ENCODE data around the gene ZNF497.
"Not testable (repeated sequence)": the region's sequence is repeated elsewhere in the genome, so short reads cannot be mapped to it uniquely, and the experiment has no call there.

Gene ZNF497
- total RNA-seq: 0.52 to 1.2 reads per million in 2 experiments

DNA sequence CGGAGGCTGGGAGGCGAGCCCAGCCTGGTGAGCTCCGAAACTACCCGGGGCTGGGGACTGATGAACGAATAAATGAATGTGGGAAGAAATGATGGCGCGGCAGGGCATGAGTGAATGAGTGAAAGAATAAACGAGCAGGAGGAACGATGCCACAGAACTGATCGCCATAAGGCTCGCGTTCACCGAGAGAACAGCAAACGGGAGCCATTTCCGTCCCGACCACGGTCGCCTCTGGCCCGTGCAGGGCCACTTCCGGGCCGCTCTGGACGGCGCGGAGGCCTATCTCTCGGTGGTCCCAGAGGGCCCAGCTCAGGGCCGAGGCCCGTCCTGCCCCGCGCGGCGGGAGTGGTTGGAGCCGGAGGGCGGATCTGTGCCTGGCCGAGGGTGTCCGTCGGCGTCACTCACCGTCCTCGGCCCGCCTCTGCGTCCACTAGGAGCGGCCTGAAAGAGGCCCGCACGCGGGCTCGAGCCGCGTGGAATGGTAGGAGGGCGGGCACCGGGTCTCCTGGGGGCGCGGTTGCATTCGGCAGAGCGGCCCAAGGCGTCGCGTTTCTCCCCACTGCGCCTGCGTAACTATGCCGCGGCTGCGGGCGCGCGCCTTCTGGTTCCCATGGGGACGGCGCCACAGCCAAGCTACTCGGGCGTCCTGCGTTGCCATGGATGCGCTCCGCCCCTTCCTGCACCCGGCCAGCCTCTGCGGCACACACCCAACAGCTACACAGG is at the start of gene ZNF497:
Gene ZNF497, minus strand, starts transcription at position 480 of the 723 bp plus-strand sequence. CDS start 5,116 bp downstream, outside the sequence.
- peak; percentile 93 for DNase-seq (ENCODE audit: low read depth)

- DNase-seq (ENCODE audit: low read depth): no peak
Observed at GRCh38 chr19:58409010-58409790, 46.6 kb upstream of the ZNF497 start.

DNA sequence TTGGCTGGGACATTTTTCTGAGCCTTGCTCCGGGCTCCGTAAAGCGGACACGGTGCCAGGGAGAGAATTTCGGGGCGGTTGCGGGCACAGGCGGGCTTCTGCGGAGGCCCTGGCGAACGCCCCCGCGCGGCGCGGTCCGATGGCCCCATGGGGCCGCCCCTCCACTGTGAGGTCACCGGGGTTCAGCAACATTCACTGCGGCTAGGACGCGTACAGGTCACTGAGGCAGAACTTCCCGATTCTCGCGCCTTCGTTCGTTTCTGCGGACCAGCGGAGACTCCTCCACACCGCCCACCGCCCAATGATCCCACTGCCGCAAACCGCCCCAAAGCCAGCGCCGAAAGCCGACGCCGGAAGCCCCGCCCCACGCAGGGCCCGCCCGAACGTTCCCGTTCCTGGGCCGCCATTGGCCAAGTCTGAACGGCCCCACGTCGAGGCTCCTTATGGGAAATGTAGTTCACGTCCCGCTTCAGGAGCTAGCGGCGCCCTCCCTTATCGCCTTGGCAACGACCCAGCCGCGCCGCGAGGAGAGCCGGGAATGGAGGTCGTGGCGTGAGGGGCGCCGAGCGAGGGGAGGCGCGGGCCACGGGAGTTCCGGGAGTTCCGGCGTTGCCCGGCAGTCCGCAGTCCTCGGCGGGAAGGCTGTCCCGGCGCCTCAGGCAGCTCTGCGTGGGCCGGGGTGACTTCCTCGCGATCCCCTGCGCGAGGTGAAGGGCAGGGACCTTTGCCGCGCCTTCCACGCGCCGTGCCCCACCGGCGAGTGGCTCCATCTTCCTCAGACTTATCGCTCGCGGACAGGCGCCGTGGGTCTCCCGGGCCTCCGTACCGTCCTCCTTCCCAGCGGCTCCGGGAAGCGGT is 45.8 kb upstream of the ZNF497 start, which contains the start of gene ZNF584:
Gene ZNF584, plus strand, starts transcription at position 498 of the 858 bp plus-strand sequence. CDS start 499 bp downstream, outside the sequence.
- peak; percentile 88 for DNase-seq (ENCODE audit: low read depth)

GRCh38 chr19:58407658-58408151 is 45.2 kb upstream of the ZNF497 start:
- DNase-seq (ENCODE audit: low read depth): no peak

GRCh38 chr19:58406818-58407657 is 44.5 kb upstream of the ZNF497 start:
- DNase-seq (ENCODE audit: low read depth): no peak

DNA sequence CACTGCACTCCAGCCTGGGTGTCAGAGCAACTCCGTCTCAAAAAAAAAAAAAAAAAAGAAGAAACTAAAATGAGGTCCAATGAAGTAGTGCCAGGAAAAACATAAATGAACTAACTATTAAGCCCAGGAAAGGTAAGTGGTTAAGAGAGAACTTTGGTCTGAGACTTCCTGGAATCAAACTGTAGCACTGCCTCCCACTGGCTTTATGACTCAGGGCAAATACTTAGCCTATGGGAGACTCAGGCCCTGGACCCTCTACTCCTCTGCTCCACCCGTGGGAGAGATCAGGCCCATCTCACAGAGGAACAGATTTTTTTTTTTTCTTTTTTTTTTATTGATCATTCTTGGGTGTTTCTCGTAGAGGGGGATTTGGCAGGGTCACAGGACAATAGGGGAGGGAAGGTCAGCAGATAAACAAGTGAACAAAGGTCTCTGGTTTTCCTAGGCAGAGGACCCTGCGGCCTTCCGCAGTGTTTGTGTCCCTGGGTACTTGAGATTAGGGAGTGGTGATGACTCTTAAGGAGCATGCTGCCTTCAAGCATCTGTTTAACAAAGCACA is 41.4 kb upstream of the ZNF497 start:
- not testable (repeated sequence) for DNase-seq (ENCODE audit: low read depth)

GRCh38 chr19:58401840-58402421 is 39.4 kb upstream of the ZNF497 start:
- DNase-seq (ENCODE audit: low read depth): no peak

DNA sequence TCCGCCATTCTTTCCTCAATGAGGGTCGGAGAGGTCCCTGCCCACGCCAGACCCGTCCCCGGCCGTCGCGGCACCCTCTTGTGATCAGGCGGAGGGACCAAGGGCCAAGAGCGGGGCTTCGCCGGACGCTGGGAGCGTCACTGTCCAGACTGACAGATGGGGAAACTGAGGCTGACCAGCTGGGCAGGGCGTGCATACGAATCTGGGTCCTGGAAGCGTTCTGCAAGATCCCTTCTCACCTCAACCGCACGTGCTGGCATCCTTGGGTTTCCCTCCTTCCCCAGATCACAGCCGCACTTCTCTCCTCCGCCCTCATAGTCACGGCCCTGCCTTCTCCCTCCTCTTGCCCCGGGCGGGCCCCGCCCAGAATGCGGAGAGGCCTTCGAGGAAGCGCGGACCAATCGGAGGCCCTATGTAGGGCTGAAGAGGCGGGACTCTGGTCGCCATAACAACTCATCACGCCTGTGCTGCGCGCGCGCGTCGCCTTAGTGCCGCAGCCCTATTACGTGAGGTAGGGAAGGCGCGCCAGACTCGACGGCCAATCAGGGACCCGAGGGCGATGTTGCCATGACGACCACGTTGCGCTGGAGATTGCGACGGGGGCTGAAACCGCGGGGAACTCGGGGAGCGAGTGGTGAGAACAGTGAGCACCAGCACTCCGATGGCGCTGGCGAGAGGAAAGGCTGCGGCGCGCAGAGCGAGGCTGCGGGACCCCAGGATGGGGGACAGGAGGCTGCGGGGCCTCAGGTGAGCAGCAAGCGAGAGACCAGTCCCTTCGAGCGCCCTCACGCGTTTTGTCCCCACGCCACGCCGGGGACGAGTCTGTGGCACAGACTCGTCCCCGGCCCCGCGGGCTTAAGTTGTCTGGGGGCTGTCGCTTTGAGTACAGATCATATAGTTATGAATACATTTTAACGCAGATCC is 38.6 kb upstream of the ZNF497 start:
- peak; percentile 99 for DNase-seq (ENCODE audit: low read depth)

DNA sequence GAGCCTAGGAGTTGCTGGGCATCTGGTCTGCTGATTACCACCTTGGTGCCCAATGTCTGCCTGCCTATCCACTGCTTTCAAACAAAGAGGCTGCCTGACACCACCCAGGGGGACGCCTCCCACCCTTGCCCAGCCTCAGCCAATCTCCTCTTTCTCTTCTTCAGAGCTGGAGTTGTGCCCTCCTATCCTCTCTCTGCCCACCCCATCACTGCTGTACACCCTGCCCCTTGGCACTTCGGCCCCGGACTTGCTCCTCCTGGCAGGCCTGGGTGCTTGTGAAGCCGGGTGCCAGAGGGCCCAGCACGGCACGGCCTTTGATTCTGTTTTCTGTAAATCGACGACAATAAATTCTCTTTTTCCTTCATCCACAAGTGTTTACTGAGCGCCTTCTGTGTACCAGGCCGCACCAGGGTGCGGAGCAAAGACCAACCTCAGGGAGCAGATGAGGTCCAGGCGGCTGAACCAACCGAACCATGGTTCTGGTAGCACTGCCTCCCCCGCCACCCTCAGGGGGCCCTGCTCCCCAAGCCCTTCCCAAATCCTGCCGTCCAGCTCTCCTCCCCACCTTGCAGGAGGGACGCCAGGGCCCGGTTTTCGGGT is 37.9 kb upstream of the ZNF497 start:
- no peak for DNase-seq (ENCODE audit: low read depth)

DNA sequence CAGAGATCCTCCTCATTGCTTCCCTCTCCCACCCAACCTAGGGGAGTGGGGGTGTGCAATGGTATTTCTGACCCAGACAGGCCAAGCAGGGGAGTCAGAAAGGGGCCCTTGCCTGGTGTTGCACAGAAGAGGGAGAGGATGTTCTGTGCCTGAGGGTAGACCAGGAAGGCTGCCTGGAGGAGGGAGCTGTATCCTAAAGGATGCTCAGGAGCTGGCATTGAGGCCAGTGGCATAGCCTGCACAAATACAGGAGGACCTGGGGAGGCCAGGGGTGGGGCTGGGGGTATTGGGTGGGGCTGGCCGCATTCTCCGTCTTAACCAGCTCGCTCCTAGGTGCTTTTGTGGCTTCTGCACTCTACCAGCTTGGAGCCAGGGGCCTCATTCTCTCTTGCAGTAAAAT is 37.4 kb upstream of the ZNF497 start:
- no peak for DNase-seq (ENCODE audit: low read depth)

DNA sequence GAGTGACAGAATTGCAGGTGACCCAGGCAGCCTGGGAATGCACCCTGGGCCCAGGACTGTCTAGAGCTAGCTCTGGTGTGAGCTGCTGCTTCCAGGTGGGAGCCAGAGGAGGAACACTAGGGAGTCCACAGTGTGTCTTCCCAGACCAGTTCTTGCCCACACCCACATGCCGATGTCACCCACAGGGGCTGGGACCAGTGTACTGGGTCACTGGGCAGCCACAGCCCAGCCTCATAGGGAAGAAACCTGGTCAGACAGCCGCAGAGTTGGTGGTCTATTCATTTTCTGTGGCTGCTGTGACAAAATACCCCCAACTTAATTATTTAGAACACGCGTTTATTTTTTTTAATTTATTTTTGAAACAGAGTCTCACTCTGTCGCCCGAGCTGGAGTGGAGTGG is 36.0 kb upstream of the ZNF497 start:
- no peak for DNase-seq (ENCODE audit: low read depth)

- DNase-seq (ENCODE audit: low read depth): no peak
Observed at GRCh38 chr19:58398087-58398486, 35.5 kb upstream of the ZNF497 start.

- DNase-seq (ENCODE audit: low read depth): no peak
Observed at GRCh38 chr19:58397533-58398037, 35.0 kb upstream of the ZNF497 start.

- no peak for DNase-seq (ENCODE audit: low read depth)
Observed at GRCh38 chr19:58396691-58397532, 34.4 kb upstream of the ZNF497 start.

- no peak for DNase-seq (ENCODE audit: low read depth)
Observed at GRCh38 chr19:58395979-58396627, 33.6 kb upstream of the ZNF497 start.

GRCh38 chr19:58395220-58395978 is 32.8 kb upstream of the ZNF497 start, which contains the start of gene RNF225:
Gene RNF225, plus strand, starts transcription at chr19:58395656. Its CDS starts 434 bp downstream, at chr19:58396090.
- no peak for DNase-seq (ENCODE audit: low read depth)
